Naive thymus-derived CD4-positive, alpha-beta T cell (primary cell): ENCODE data around the gene IER5L. TPM values are rescaled to one million over a fixed set of nuclear protein-coding genes. Genes with fewer than 3 reads are reported as not detected.

ENCODE experiments used
- ATAC-seq: fragments of 150-1000 bp; cut with Tn5 transposase; 2 replicates; pipeline ENCODE4 v1.10.0; 2021; ENCODE audit warnings: mild to moderate bottlenecking, moderate library complexity
- CTCF ChIA-PET: fragments of 350-600 bp; sonication (Branson Sonifier 250); formaldehyde crosslinking; loops from one replicate; lab custom pipeline; 2021; ENCODE audit warnings: antibody characterized with exemption; lab: Charles Lee
- POLR2A ChIA-PET: fragments of 350-600 bp; sonication (Branson Sonifier 250); formaldehyde crosslinking; loops from one replicate; lab custom pipeline; 2021; ENCODE audit warnings: antibody characterized with exemption, inconsistent platforms; lab: Charles Lee
- DNase-seq, 9 donors: peaks; one replicate each; pipeline versions ENCODE4 v3.0.0 to v3.0.0-alpha.2; 2020 to 2022; ENCODE audit warnings: mixed read lengths in 1 of 9
- H3K27ac ChIP-seq: one replicate; pipeline ENCODE4 v1.7.0; 2013; ENCODE audit warnings: mild to moderate bottlenecking, low read depth, low read length, moderate library complexity
- H3K27me3 ChIP-seq, 2 donors: one replicate each; pipeline ENCODE4 v1.7.0; 2013; ENCODE audit warnings: low read length in 2 of 2, mild to moderate bottlenecking in 2 of 2, moderate library complexity in 2 of 2; ENCODE audit not compliant: control insufficient read depth in 2 of 2, insufficient read depth in 2 of 2
- H3K36me3 ChIP-seq, 3 experiments: 1 replicate in 2 of 3; 2 replicates in 1 of 3; pipeline ENCODE4 v1.7.0; 2013; ENCODE audit warnings: low read length in 3 of 3, mild to moderate bottlenecking in 3 of 3, moderate library complexity in 1 of 3; ENCODE audit not compliant: insufficient read depth in 3 of 3, control insufficient read depth in 2 of 3
- H3K4me1 ChIP-seq, 2 donors: one replicate each; pipeline ENCODE4 v1.7.0; 2013; ENCODE audit warnings: low read length in 2 of 2, mild to moderate bottlenecking in 2 of 2, moderate library complexity in 1 of 2; ENCODE audit not compliant: control insufficient read depth in 2 of 2, insufficient read depth in 2 of 2
- H3K4me3 ChIP-seq: 2 replicates; pipeline ENCODE4 v1.7.0; 2013; ENCODE audit warnings: mild to moderate bottlenecking, low read length
- H3K9me3 ChIP-seq, 3 experiments: 1 replicate in 2 of 3; 2 replicates in 1 of 3; pipeline ENCODE4 v1.7.0; 2013; ENCODE audit warnings: low read length in 3 of 3; ENCODE audit not compliant: control insufficient read depth in 2 of 3
- H3K27ac Mint-ChIP-seq, 9 donors: one replicate each; pipeline ENCODE4 v1.8.0; 2020 to 2022; ENCODE audit warnings: mixed read lengths in 9 of 9, mild to moderate bottlenecking in 8 of 9, moderate library complexity in 5 of 9, inconsistent platforms in 2 of 9
- H3K27me3 Mint-ChIP-seq, 5 donors: one replicate each; pipeline ENCODE4 v1.8.0; 2021 to 2022; ENCODE audit warnings: mixed read lengths in 5 of 5, mild to moderate bottlenecking in 1 of 5
- H3K36me3 Mint-ChIP-seq, 5 donors: one replicate each; pipeline ENCODE4 v1.8.0; 2020 to 2022; ENCODE audit warnings: mixed read lengths in 5 of 5, mild to moderate bottlenecking in 3 of 5, inconsistent platforms in 1 of 5
- H3K4me1 Mint-ChIP-seq, 7 donors: one replicate each; pipeline ENCODE4 v1.8.0; 2020 to 2022; ENCODE audit warnings: mixed read lengths in 7 of 7, mild to moderate bottlenecking in 3 of 7, inconsistent platforms in 1 of 7
- H3K4me3 Mint-ChIP-seq, 10 donors: one replicate each; pipeline ENCODE4 v1.8.0; 2020 to 2022; ENCODE audit warnings: mild to moderate bottlenecking in 10 of 10, mixed read lengths in 10 of 10, moderate library complexity in 6 of 10, inconsistent platforms in 2 of 10
- H3K9me3 Mint-ChIP-seq, 11 donors: one replicate each; pipeline ENCODE4 v1.8.0; 2020 to 2022; ENCODE audit warnings: mixed read lengths in 11 of 11, mild to moderate bottlenecking in 4 of 11, inconsistent platforms in 1 of 11, moderate library complexity in 1 of 11
- intact Hi-C, 2 donors: fragments of 100-400 bp; cut with micrococcal nuclease; formaldehyde crosslinking; loops; one replicate each; pipeline ENCODE4 v1.15.1; 2023
- polyA plus RNA-seq, 2 donors: library from polyadenylated mRNA; unstranded; fragments of 300-500 nt; fragmentation: Illumina TruSeq; gene quantifications; one replicate each; pipeline ENCODE4 v1.2.3, GENCODE V29; 2021
- total RNA-seq, 6 experiments: library from RNA in 5 of 6; stranded (reverse) in 5 of 6; gene quantifications; 1 replicate in 5 of 6; 2 replicates in 1 of 6; pipeline ENCODE4 v1.2.3 and lab custom pipeline; 2021 to 2026

IER5L gene
- total and polyA plus RNA-seq, 7 experiments from 2014 or later: 0.08 to 6.8 (median 3.7) TPM; not detected in 1

- H3K27ac ChIP-seq: peak overlapping the region; percentile 92
- peaks cover 0 to 48% (median 5%) of the 10 kb centered on the region in 3 experiments for H3K36me3 ChIP-seq
- Mint-ChIP-seq H3K4me3 (peak overlapping the region; percentile 85 to 96 (median 90)), H3K27me3 (no peaks in the 10 kb centered on the region), H3K9me3 (no peaks in the 10 kb centered on the region), H3K4me1 (peaks cover 11 to 45% (median 29%) of the 10 kb centered on the region in 7 donors), H3K36me3 (peaks cover 0 to 15% (median 6%) of the 10 kb centered on the region in 5 donors), H3K27ac (peak overlapping the region; percentile 88 to 99 (median 94))
- intact Hi-C loops: loop anchor here (1.0 to 5.0 kb wide), 13 partner anchors 34 to 1097 kb away; no protein-coding TSS in a partner anchor
- peak overlapping the region; percentile 64 for H3K4me3 ChIP-seq
- peaks cover 24 to 35% of the 10 kb centered on the region in 2 donors for H3K4me1 ChIP-seq
- no peaks in the 10 kb centered on the region for H3K9me3 ChIP-seq
- H3K27me3 ChIP-seq: no peaks in the 10 kb centered on the region
- DNase-seq (peak; percentile 31 to 82 (median 66)), ATAC-seq (peak; percentile 90)
- ChIA-PET POLR2A (interaction anchor here (0.7 to 3.9 kb wide), 18 partner anchors 8 to 598 kb away, joined by 3 to 35 read pairs (median 6); partner anchors contain the start of genes C9orf50, DOLPP1, IER5L and NTMT1), CTCF (interaction anchor here (0.6 to 5.6 kb wide), 14 partner anchors 9 to 882 kb away, joined by 3 to 80 read pairs (median 7); partner anchors contain the start of genes C9orf50 and NTMT1)
Measured at GRCh38 chr9:129139993-129140396, 38.1 kb downstream of the IER5L start.

GRCh38 chr9:129139233-129139992 is 38.6 kb downstream of the IER5L start:
- Histone ChIP-seq H3K9me3 (no peaks in the 10 kb centered on the region), H3K4me3 (peak overlapping the region; percentile 64), H3K36me3 (peaks cover 0 to 54% (median 5%) of the 10 kb centered on the region in 3 experiments), H3K27ac (peak overlapping the region; percentile 92), H3K27me3 (no peaks in the 10 kb centered on the region), H3K4me1 (peaks cover 24 to 35% of the 10 kb centered on the region in 2 donors)
- H3K27ac Mint-ChIP-seq: peak overlapping the region; percentile 88 to 99 (median 94)
- H3K4me1 Mint-ChIP-seq: peaks cover 11 to 45% (median 29%) of the 10 kb centered on the region in 7 donors
- DNase-seq: peak; percentile 51 to 84 (median 79)
- ChIA-PET CTCF (interaction anchor here (0.7 to 5.6 kb wide), 18 partner anchors 8 to 645 kb away, joined by 3 to 80 read pairs (median 6); partner anchors contain the start of genes C9orf50 and NTMT1), POLR2A (interaction anchor here (0.7 to 3.9 kb wide), 20 partner anchors 8 to 599 kb away, joined by 3 to 35 read pairs (median 6); partner anchors contain the start of genes C9orf50, DOLPP1, IER5L and NTMT1)
- H3K9me3 Mint-ChIP-seq: no peaks in the 10 kb centered on the region
- peak; percentile 83 for ATAC-seq
- H3K27me3 Mint-ChIP-seq: no peaks in the 10 kb centered on the region
- H3K36me3 Mint-ChIP-seq: peaks cover 0 to 20% (median 6%) of the 10 kb centered on the region in 5 donors
- H3K4me3 Mint-ChIP-seq: peak overlapping the region; percentile 85 to 96 (median 90)
- intact Hi-C loops: loop anchor here (1.0 to 5.0 kb wide), 12 partner anchors 35 to 1098 kb away; no protein-coding TSS in a partner anchor

- no peak for ATAC-seq
- intact Hi-C loops: loop anchor here (1.0 to 5.0 kb wide), 12 partner anchors 36 to 1099 kb away; no protein-coding TSS in a partner anchor
- H3K9me3 Mint-ChIP-seq: no peaks in the 10 kb centered on the region
- H3K27ac ChIP-seq: peak overlapping the region; percentile 92
- peak overlapping the region in 5 of 9 donors; percentile 88 to 97 (median 92) for H3K27ac Mint-ChIP-seq
- peaks cover 24 to 35% of the 10 kb centered on the region in 2 donors for H3K4me1 ChIP-seq
- H3K9me3 ChIP-seq: no peaks in the 10 kb centered on the region
- ChIA-PET CTCF (interaction anchor here (0.6 to 5.6 kb wide), 18 partner anchors 7 to 645 kb away, joined by 3 to 80 read pairs (median 6); partner anchors contain the start of genes C9orf50 and NTMT1), POLR2A (interaction anchor here (0.9 to 3.9 kb wide), 8 partner anchors 7 to 486 kb away, joined by 4 to 35 read pairs (median 8); partner anchors contain the start of gene NTMT1)
- peaks cover 11 to 40% (median 31%) of the 10 kb centered on the region in 7 donors for H3K4me1 Mint-ChIP-seq
- H3K36me3 Mint-ChIP-seq: peaks cover 0 to 20% (median 3%) of the 10 kb centered on the region in 5 donors
- H3K27me3 Mint-ChIP-seq: no peaks in the 10 kb centered on the region
- H3K4me3 ChIP-seq: no peak overlapping the region
- peaks cover 0 to 50% (median under 1%) of the 10 kb centered on the region in 3 experiments for H3K36me3 ChIP-seq
- DNase-seq: no peak
- peak overlapping the region in 7 of 10 donors; percentile 63 to 94 (median 89) for H3K4me3 Mint-ChIP-seq
- no peaks in the 10 kb centered on the region for H3K27me3 ChIP-seq
Measured at GRCh38 chr9:129138476-129139232, 39.4 kb downstream of the IER5L start.

GRCh38 chr9:129138144-129138462 is 40.0 kb downstream of the IER5L start:
- no peak overlapping the region for H3K4me3 Mint-ChIP-seq
- intact Hi-C loops: loop anchor here (2.0 to 5.0 kb wide), 5 partner anchors 65 to 1099 kb away; no protein-coding TSS in a partner anchor
- CTCF ChIA-PET: interaction anchor here (0.6 to 5.6 kb wide), 12 partner anchors 7 to 492 kb away, joined by 3 to 80 read pairs (median 12); partner anchors contain the start of gene NTMT1
- ATAC-seq: no peak
- H3K27me3 ChIP-seq: no peaks in the 10 kb centered on the region
- H3K27ac Mint-ChIP-seq: no peak overlapping the region
- DNase-seq: no peak
- H3K9me3 Mint-ChIP-seq: no peaks in the 10 kb centered on the region
- peaks cover 24 to 35% of the 10 kb centered on the region in 2 donors for H3K4me1 ChIP-seq
- H3K4me1 Mint-ChIP-seq: peaks cover 11 to 38% (median 32%) of the 10 kb centered on the region in 7 donors
- H3K9me3 ChIP-seq: no peaks in the 10 kb centered on the region
- H3K36me3 ChIP-seq: peaks cover 0 to 49% (median 5%) of the 10 kb centered on the region in 3 experiments
- no peak overlapping the region for H3K27ac ChIP-seq
- H3K36me3 Mint-ChIP-seq: peaks cover 0 to 22% (median 5%) of the 10 kb centered on the region in 5 donors
- H3K4me3 ChIP-seq: no peak overlapping the region
- H3K27me3 Mint-ChIP-seq: no peaks in the 10 kb centered on the region
- POLR2A ChIA-PET: interaction anchor here (1.1 to 3.9 kb wide), 2 partner anchors 471 to 487 kb away, joined by 7 to 35 read pairs; partner anchors contain the start of gene NTMT1

GRCh38 chr9:129137292-129138143 is 40.5 kb downstream of the IER5L start:
- H3K36me3 ChIP-seq: peaks cover 0 to 47% (median 5%) of the 10 kb centered on the region in 3 experiments
- peaks cover 21 to 29% of the 10 kb centered on the region in 2 donors for H3K4me1 ChIP-seq
- no peaks in the 10 kb centered on the region for H3K27me3 ChIP-seq
- POLR2A ChIA-PET: interaction anchor here (2.4 to 3.9 kb wide), 2 partner anchors 99 to 487 kb away, joined by 5 to 35 read pairs; partner anchors contain the start of gene NTMT1
- ATAC-seq: no peak
- H3K27ac ChIP-seq: no peak overlapping the region
- H3K9me3 Mint-ChIP-seq: no peaks in the 10 kb centered on the region
- H3K27me3 Mint-ChIP-seq: no peaks in the 10 kb centered on the region
- CTCF ChIA-PET: interaction anchor here (0.6 to 3.9 kb wide), 9 partner anchors 9 to 489 kb away, joined by 3 to 37 read pairs (median 7); partner anchors contain the start of gene NTMT1
- no peak overlapping the region for H3K4me3 ChIP-seq
- peaks cover 11 to 32% (median 27%) of the 10 kb centered on the region in 7 donors for H3K4me1 Mint-ChIP-seq
- intact Hi-C loops: loop anchor here (2.0 to 5.0 kb wide), 5 partner anchors 65 to 1100 kb away; no protein-coding TSS in a partner anchor
- H3K4me3 Mint-ChIP-seq: no peak overlapping the region
- no peak for DNase-seq
- H3K9me3 ChIP-seq: no peaks in the 10 kb centered on the region
- peaks cover 0 to 18% (median 3%) of the 10 kb centered on the region in 5 donors for H3K36me3 Mint-ChIP-seq
- H3K27ac Mint-ChIP-seq: peak overlapping the region in 1 of 9 donors; percentile 8
